NB4 (cell line): ENCODE results near the gene BACE2.

Experiments used
- CTCF ChIP-seq: IDR thresholded peaks from one replicate; pipeline ENCODE4 v1.5.1; 2012; ENCODE audit warnings: low read depth, low read length
- MYC ChIP-seq: IDR thresholded peaks from 2 replicates; pipeline ENCODE4 v1.6.1; 2011; ENCODE audit warnings: low read depth, low read length
- POLR2A ChIP-seq: IDR thresholded peaks from 2 replicates; pipeline ENCODE4 v1.6.1; 2011; ENCODE audit warnings: mild to moderate bottlenecking; ENCODE audit not compliant: insufficient read length; ENCODE audit errors: extremely low read depth
- TF ChIP-seq, protein P1 (sequence below): IDR thresholded peaks from 2 replicates; pipeline ENCODE4 v1.6.1; 2011; ENCODE audit warnings: low read depth, low read length

GRCh38 chr21:41302976-41303375 is 135.0 kb downstream of the BACE2 start:
- TF ChIP-seq POLR2A (no peak), CTCF (no peak), MYC (no peak)
- TF ChIP-seq, protein P1, sequence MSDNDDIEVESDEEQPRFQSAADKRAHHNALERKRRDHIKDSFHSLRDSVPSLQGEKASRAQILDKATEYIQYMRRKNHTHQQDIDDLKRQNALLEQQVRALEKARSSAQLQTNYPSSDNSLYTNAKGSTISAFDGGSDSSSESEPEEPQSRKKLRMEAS = no peak
